GM13976 (cell line): ENCODE results near the gene CHAMP1.
"Not testable (repeated sequence)": the region's sequence is repeated elsewhere in the genome, so short reads cannot be mapped to it uniquely, and the experiment has no call there.

Source experiments
- DNase-seq: peaks from one replicate; pipeline ENCODE4 v3.0.0; 2012; ENCODE audit warnings: low spot score
- in situ Hi-C: fragments of 300-500 bp; cut with MboI; formaldehyde crosslinking; loops from one replicate; pipeline ENCODE4 v1.12.0; 2022; ENCODE audit warnings: low sequenced_read_pairs, mixed read lengths, inconsistent platforms; ENCODE audit not compliant: unreplicated experiment
- TF ChIP-seq, protein P1 (sequence below): IDR thresholded peaks from 2 replicates; pipeline ENCODE4 v1.5.1; 2012; ENCODE audit warnings: borderline replicate concordance, mild to moderate bottlenecking; ENCODE audit not compliant: insufficient read depth; ENCODE audit errors: extremely low read depth, missing control alignments, control extremely low read depth

The CHAMP1 gene

DNA sequence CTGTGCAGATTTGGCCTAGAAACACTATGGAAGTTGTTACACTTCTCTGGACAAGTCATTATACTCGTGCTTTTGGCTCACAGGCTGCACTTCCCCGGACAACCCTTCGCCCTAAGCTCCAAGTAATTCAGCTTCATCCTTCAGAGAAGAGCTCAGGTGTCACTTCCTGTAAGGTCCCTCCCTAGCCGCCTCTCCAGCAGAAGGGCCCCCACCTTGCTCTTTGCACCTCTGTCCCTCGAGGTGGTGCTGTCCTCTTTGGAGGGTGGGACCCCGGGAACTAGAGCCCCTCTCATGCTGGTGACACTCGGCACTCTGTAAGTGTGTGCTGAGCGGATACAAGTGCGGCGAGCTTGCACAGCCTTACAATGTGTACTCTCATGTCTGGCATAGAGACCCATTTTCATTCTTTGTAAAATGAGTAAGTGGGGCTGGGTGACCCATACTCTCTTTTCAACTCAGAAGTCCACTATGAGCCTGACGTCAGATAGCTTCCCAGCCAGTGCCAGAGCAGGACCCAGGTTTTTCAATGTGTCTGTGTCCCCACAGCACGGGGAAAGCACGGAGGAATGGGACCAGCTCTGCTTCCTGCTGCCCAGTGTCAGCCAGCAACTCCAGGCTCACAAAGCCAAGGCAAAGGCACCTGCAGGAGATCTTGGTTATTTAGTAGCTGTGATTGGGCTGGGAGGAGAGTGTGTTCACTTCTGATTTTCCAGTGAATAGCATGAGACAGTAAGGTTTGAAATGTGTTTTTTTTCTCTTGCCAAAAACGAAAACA lies 26.9 kb downstream of the CHAMP1 start:
- in situ Hi-C loops: no loop called here
- DNase-seq: no peak
- TF ChIP-seq, protein P1, sequence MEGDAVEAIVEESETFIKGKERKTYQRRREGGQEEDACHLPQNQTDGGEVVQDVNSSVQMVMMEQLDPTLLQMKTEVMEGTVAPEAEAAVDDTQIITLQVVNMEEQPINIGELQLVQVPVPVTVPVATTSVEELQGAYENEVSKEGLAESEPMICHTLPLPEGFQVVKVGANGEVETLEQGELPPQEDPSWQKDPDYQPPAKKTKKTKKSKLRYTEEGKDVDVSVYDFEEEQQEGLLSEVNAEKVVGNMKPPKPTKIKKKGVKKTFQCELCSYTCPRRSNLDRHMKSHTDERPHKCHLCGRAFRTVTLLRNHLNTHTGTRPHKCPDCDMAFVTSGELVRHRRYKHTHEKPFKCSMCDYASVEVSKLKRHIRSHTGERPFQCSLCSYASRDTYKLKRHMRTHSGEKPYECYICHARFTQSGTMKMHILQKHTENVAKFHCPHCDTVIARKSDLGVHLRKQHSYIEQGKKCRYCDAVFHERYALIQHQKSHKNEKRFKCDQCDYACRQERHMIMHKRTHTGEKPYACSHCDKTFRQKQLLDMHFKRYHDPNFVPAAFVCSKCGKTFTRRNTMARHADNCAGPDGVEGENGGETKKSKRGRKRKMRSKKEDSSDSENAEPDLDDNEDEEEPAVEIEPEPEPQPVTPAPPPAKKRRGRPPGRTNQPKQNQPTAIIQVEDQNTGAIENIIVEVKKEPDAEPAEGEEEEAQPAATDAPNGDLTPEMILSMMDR: no peak

DNA sequence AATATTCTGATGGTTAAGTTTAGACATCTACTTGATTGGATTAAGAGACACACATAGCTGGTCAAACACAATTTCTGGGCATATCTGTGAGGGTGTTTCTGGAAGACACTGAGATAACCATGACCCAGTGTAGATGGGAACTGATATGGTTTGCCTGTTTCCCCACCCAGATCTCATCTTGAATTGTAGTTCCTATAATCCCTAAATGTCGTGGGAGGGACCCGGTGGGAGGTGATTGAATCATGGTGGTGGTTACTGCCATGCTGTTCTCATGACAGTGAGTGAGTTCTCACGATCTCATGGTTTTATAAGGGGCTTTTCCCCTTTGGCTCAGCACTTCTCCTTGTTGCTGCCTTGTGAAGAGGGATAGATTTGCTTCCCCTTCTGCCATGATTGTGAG lies 33.0 kb downstream of the CHAMP1 start:
- in situ Hi-C loops, DNase-seq: not testable (repeated sequence)

DNA sequence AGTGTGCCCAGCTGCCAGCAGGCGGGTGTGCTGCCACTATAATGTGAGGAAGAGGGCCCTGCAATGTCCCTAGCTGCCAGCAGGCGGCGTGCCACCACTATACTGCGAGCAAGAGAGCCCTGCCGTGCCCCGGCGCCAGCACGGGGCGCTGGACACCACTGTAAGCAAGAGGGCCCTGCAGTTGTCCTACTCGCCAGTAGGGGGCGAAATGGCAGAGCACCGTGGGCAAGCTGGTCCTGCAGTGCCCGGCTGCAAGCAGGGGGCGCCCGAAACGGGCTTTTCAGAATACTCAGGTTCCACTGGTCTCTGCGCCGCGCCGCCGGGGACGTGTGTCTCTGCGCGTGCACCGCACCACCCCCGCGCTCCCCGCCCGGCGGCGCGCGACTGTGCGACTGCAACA lies 38.5 kb downstream of the CHAMP1 start:
- in situ Hi-C loops, DNase-seq: not testable (repeated sequence)

DNA sequence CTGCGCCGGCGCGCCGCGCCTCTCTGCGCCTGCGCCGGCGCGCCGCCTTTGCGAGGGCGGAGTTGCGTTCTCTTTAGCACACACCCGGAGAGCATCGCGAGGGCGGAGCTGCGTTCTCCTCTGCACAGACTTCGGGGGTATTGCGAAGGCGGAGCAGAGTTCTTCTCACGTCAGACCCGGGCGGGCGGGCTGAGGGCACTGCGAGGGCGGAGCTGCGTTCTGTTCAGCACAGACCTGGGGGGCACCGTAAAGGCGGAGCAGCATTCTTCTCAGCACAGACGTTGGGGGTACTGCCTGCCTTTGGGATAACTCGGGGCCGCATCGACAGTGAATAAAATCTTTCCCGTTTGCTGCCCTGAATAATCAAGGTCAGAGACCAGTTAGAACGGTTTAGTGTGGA lies 39.1 kb downstream of the CHAMP1 start:
- DNase-seq, in situ Hi-C loops: not testable (repeated sequence)
